ENCODE data around the gene CIDEA. TPM values are rescaled to one million over a fixed set of nuclear protein-coding genes. Genes with fewer than 3 reads are reported as not detected.

The CIDEA gene
- total RNA-seq, 1 experiment from 2014 or later = not detected

- H3K56ac ChIP-seq (ENCODE audit: insufficient read length, low read depth, low read length) = no peak overlapping the region
- H3K4ac ChIP-seq (ENCODE audit: low read depth, low read length) = no peak overlapping the region
- H4K20me1 ChIP-seq (ENCODE audit: control insufficient read depth, insufficient read depth, insufficient read length) = no peaks in the 10 kb centered on the region
- H3K27me3 ChIP-seq (ENCODE audit: insufficient read depth, low read length) = peaks cover 7% of the 10 kb centered on the region; the same call in 1 of the 2 replicates
- DNase-seq = no peak
- H2BK5ac ChIP-seq (ENCODE audit: insufficient read length, low read length) = no peak overlapping the region
- H3K9me3 ChIP-seq (ENCODE audit: control insufficient read depth, low read depth, low read length) = peaks cover 4% of the 10 kb centered on the region
- peaks cover 5 to 12% of the 10 kb centered on the region in 2 experiments; a peak in 4 of 5 replicates for H3K9me3 Mint-ChIP-seq
- H2BK20ac ChIP-seq (ENCODE audit: low read depth, low read length, poor library complexity, severe bottlenecking) = no peak overlapping the region
- no peak overlapping the region for H3K18ac ChIP-seq (ENCODE audit: insufficient read length, low read depth, low read length)
- H3K9ac ChIP-seq (ENCODE audit: extremely low read depth, insufficient read length, low read length) = no peak overlapping the region
- H3K23me2 ChIP-seq (ENCODE audit: insufficient read length, low read depth, low read length, poor library complexity, severe bottlenecking) = peaks cover 14% of the 10 kb centered on the region
- H4K5ac ChIP-seq (ENCODE audit: insufficient read length, low read depth, low read length) = no peak overlapping the region
- H2AK5ac ChIP-seq (ENCODE audit: insufficient read length, low read length) = no peak overlapping the region
- H3K27me3 Mint-ChIP-seq (ENCODE audit: low read depth) = peaks cover 27% of the 10 kb centered on the region
- peak overlapping the region; percentile 66 for H3K4me2 ChIP-seq (ENCODE audit: insufficient read depth, insufficient read length, low read length)
- no peak overlapping the region for H2BK12ac ChIP-seq (ENCODE audit: insufficient read length, low read depth, low read length)
- peaks cover 36 to 39% of the 10 kb centered on the region in 2 experiments for H3K4me1 Mint-ChIP-seq
- H2AFZ ChIP-seq (ENCODE audit: low read length) = no peak overlapping the region
- peak overlapping the region; percentile 81 to 85 for H3K4me3 Mint-ChIP-seq
- no peak overlapping the region for H2BK15ac ChIP-seq (ENCODE audit: low read depth, low read length)
- H2BK120ac ChIP-seq (ENCODE audit: low read depth, low read length, poor library complexity, severe bottlenecking) = no peak overlapping the region
- WGBS (ENCODE audit: extremely low coverage, insufficient read length, low lambda C conversion rate) = no CpG with 5 or more reads among the region's 7 CpGs
- H3K27ac ChIP-seq (ENCODE audit: insufficient read length, low read depth, low read length) = no peak overlapping the region
- H3K23ac ChIP-seq (ENCODE audit: insufficient read length, low read depth, low read length) = no peak overlapping the region
- no peak overlapping the region; a peak in 1 of 7 replicates for H3K27ac Mint-ChIP-seq
- H3K14ac ChIP-seq (ENCODE audit: insufficient read depth, low read length) = no peak overlapping the region
- H4K91ac ChIP-seq (ENCODE audit: insufficient read length, low read depth, low read length) = no peak overlapping the region
- peaks cover 2% of the 10 kb centered on the region; the same call in 1 of the 2 replicates for H3K79me2 ChIP-seq (ENCODE audit: insufficient read depth, low read length)
- H3T11ph ChIP-seq (ENCODE audit: low read length) = no peak overlapping the region
- H3K79me1 ChIP-seq (ENCODE audit: insufficient read depth, low read depth, low read length, poor library complexity, severe bottlenecking) = no peaks in the 10 kb centered on the region
- no peak overlapping the region for H4K8ac ChIP-seq (replicated peaks; ENCODE audit: insufficient read length, low read depth, low read length)
- peaks cover 4% of the 10 kb centered on the region; the same call in 1 of the 2 replicates for H3K4me1 ChIP-seq (ENCODE audit: insufficient read depth, low read length)
- H3K36me3 Mint-ChIP-seq (ENCODE audit: insufficient read depth in 1 of 3, low read depth in 3 of 3) = peaks cover 29 to 46% (median 36%) of the 10 kb centered on the region in 3 experiments
- no peak for TF ChIP-seq CTCF (conservative IDR thresholded peaks at IDR 0.05)
Measured at GRCh38 chr18:12309683-12310198, 55.6 kb downstream of the CIDEA start.
